Body of pancreas (tissue), 4 donors: ENCODE results near the gene APOB.

Source experiments
- CTCF ChIP-seq, 7 experiments: fragments of 450-650 bp in 4 of 7; fragments of 200-600 bp in 3 of 7; sonication (generic) in 3 of 7; IDR thresholded peaks; one replicate each; pipeline ENCODE4 v1.5.1; 2016 to 2019; ENCODE audit warnings: antibody characterized with exemption in 7 of 7
- POLR2A ChIP-seq, 3 donors: fragments of 450-650 bp; IDR thresholded peaks; one replicate each; pipeline ENCODE4 v1.6.1; 2016; ENCODE audit warnings: antibody characterized with exemption in 3 of 3, mild to moderate bottlenecking in 2 of 3

GRCh38 chr2:21047141-21048009 lies 3.5 kb upstream of the APOB start:
- TF ChIP-seq POLR2A (IDR thresholded peaks at IDR 0.05) (no peak), CTCF (IDR thresholded peaks at IDR 0.05) (no peak)
